ENCODE measurements around the gene MYL12B.

GRCh38 chr18:3224223-3224622, 37.7 kb upstream of the MYL12B start:
- TF ChIP-seq CTCF (IDR thresholded peaks at IDR 0.05; ENCODE audit: insufficient read depth, low read depth, low read length): no peak
- TF ChIP-seq EZH2 (IDR thresholded peaks at IDR 0.05; ENCODE audit: insufficient read depth, low read length): no peak

Measured in astrocyte (in vitro differentiated cells and primary cell).